COLO829 (cell line): ENCODE measurements around the gene SFSWAP.
"Not testable (repeated sequence)": the region's sequence is repeated elsewhere in the genome, so short reads cannot be mapped to it uniquely, and the experiment has no call there.

Experiments
- DNase-seq: peaks from one replicate; pipeline ENCODE4 v3.0.0; 2012; ENCODE audit warnings: low spot score

SFSWAP gene

GRCh38 chr12:131702573-131702877 lies 8.4 kb upstream of the SFSWAP start:
- DNase-seq, result no peak

- DNase-seq, result no peak
These were observed 7.7 kb upstream of the SFSWAP start for GRCh38 chr12:131703161-131703560.

GRCh38 chr12:131704509-131704908 lies 6.4 kb upstream of the SFSWAP start:
- no peak for DNase-seq

GRCh38 chr12:131706709-131707108 lies 4.2 kb upstream of the SFSWAP start:
- DNase-seq, result not testable (repeated sequence)

GRCh38 chr12:131709226-131709625 lies 1.7 kb upstream of the SFSWAP start:
- DNase-seq, result no peak

- DNase-seq, result no peak
These were observed 788 bp downstream of the SFSWAP start for GRCh38 chr12:131711551-131712205.

- DNase-seq, result no peak
These were observed 2.5 kb downstream of the SFSWAP start for GRCh38 chr12:131713349-131713748.

GRCh38 chr12:131714759-131715158 lies 3.9 kb downstream of the SFSWAP start:
- no peak for DNase-seq

GRCh38 chr12:131716282-131716681 lies 5.4 kb downstream of the SFSWAP start:
- no peak for DNase-seq

GRCh38 chr12:131720241-131720640 lies 9.4 kb downstream of the SFSWAP start:
- no peak for DNase-seq

GRCh38 chr12:131720921-131721320 lies 10.0 kb downstream of the SFSWAP start:
- DNase-seq, result no peak

GRCh38 chr12:131721548-131721947 lies 10.7 kb downstream of the SFSWAP start:
- no peak for DNase-seq

- no peak for DNase-seq
These were observed 12.6 kb downstream of the SFSWAP start for GRCh38 chr12:131723532-131723931.

GRCh38 chr12:131724534-131724933 lies 13.6 kb downstream of the SFSWAP start:
- no peak for DNase-seq

GRCh38 chr12:131725503-131725902 lies 14.6 kb downstream of the SFSWAP start:
- no peak for DNase-seq

- DNase-seq, result no peak
These were observed 17.8 kb downstream of the SFSWAP start for GRCh38 chr12:131728720-131729119.

- DNase-seq, result no peak
These were observed 18.5 kb downstream of the SFSWAP start for GRCh38 chr12:131729254-131729955.

GRCh38 chr12:131732996-131733615 lies 22.2 kb downstream of the SFSWAP start:
- DNase-seq, result no peak

- DNase-seq, result no peak
These were observed 23.0 kb downstream of the SFSWAP start for GRCh38 chr12:131733874-131734273.

- DNase-seq, result no peak
These were observed 23.7 kb downstream of the SFSWAP start for GRCh38 chr12:131734336-131735152.

- DNase-seq, result no peak
These were observed 24.2 kb downstream of the SFSWAP start for GRCh38 chr12:131735153-131735456.

- no peak for DNase-seq
These were observed 24.9 kb downstream of the SFSWAP start for GRCh38 chr12:131735476-131736445.
